Measurements from ENCODE around the gene CEP70. TPM values are rescaled to one million over a fixed set of nuclear protein-coding genes. Genes with fewer than 3 reads are reported as not detected.
A peak's percentile ranks its signal among the peaks of the same experiment; 100 is the strongest.

CEP70 gene
- polyA plus RNA-seq, 1 donor (not counting 4 experiments of a cell fraction or from before 2014, with no cell fraction given): 11.4 TPM

GRCh38 chr3:138450704-138451424 is 143.2 kb downstream of the CEP70 start:
- TF ChIP-seq CTCF (optimal IDR thresholded peaks at IDR 0.05 in 1 of 3, IDR thresholded peaks at IDR 0.05 in 1 of 3, conservative IDR thresholded peaks at IDR 0.05 in 1 of 3; ENCODE audit: extremely low read depth in 1 of 3, insufficient read depth in 2 of 3, low read length in 3 of 3) (peak in 1 of 3 experiments; percentile 15), EZH2 (IDR thresholded peaks at IDR 0.05; ENCODE audit: low read length) (no peak)
- no peak overlapping the region for H3K9ac ChIP-seq (ENCODE audit: control insufficient read depth, extremely low read depth, insufficient read depth, low read length)
- no peaks in the 10 kb centered on the region for H3K36me3 ChIP-seq (ENCODE audit: control insufficient read depth in 2 of 2, extremely low read depth in 1 of 2, insufficient read depth in 2 of 2, low read length in 2 of 2)
- H3K4me3 ChIP-seq (ENCODE audit: control insufficient read depth in 2 of 3, extremely low read depth in 1 of 3, insufficient read depth in 2 of 3, low read depth in 1 of 3, low read length in 3 of 3): no peak overlapping the region
- FAIRE-seq (no peak), DNase-seq (ENCODE audit: low read depth, low spot score) (no peak)
- no peak overlapping the region for H3K27ac ChIP-seq (ENCODE audit: control insufficient read depth, insufficient read depth, low read length)
- H3K9me1 ChIP-seq (ENCODE audit: control insufficient read depth, extremely low read depth, insufficient read depth, low read length): no peaks in the 10 kb centered on the region
- H3K79me2 ChIP-seq (ENCODE audit: control insufficient read depth, insufficient read depth, low read length): no peaks in the 10 kb centered on the region
- H3K27me3 ChIP-seq (ENCODE audit: control insufficient read depth, extremely low read depth, insufficient read depth, low read length): no peaks in the 10 kb centered on the region
- no peaks in the 10 kb centered on the region for H4K20me1 ChIP-seq (ENCODE audit: control insufficient read depth, extremely low read depth, insufficient read depth, low read length)
- dilution Hi-C loops (cut with MboI; ENCODE audit: extremely low pct_ligation_motif_present, low sequenced_read_pairs): no loop called here
- H3K4me1 ChIP-seq (ENCODE audit: control insufficient read depth, extremely low read depth, insufficient read depth, low read length): peaks cover 16% of the 10 kb centered on the region
- H3K4me2 ChIP-seq (ENCODE audit: control insufficient read depth, extremely low read depth, insufficient read depth, low read depth, low read length): no peak overlapping the region
- H3K9me3 ChIP-seq (ENCODE audit: control insufficient read depth, low read depth, low read length): no peaks in the 10 kb centered on the region
- no peak overlapping the region for H2AFZ ChIP-seq (ENCODE audit: control insufficient read depth, low read length)

GRCh38 chr3:138450181-138450580 is 143.9 kb downstream of the CEP70 start:
- no peak overlapping the region for H3K4me3 ChIP-seq (ENCODE audit: control insufficient read depth in 2 of 3, extremely low read depth in 1 of 3, insufficient read depth in 2 of 3, low read depth in 1 of 3, low read length in 3 of 3)

More at GRCh38 chr3:138450181-138450580, 143.9 kb downstream of the CEP70 start:
- H3K27me3 ChIP-seq (ENCODE audit: control insufficient read depth, extremely low read depth, insufficient read depth, low read length): no peaks in the 10 kb centered on the region
- H3K27ac ChIP-seq (ENCODE audit: control insufficient read depth, insufficient read depth, low read length): no peak overlapping the region
- no peak overlapping the region for H3K9ac ChIP-seq (ENCODE audit: control insufficient read depth, extremely low read depth, insufficient read depth, low read length)
- H3K9me1 ChIP-seq (ENCODE audit: control insufficient read depth, extremely low read depth, insufficient read depth, low read length): no peaks in the 10 kb centered on the region
- no peaks in the 10 kb centered on the region for H4K20me1 ChIP-seq (ENCODE audit: control insufficient read depth, extremely low read depth, insufficient read depth, low read length)
- FAIRE-seq (no peak), DNase-seq (ENCODE audit: low read depth, low spot score) (no peak)
- dilution Hi-C loops (cut with MboI; ENCODE audit: extremely low pct_ligation_motif_present, low sequenced_read_pairs): no loop called here
- H3K9me3 ChIP-seq (ENCODE audit: control insufficient read depth, low read depth, low read length): no peaks in the 10 kb centered on the region
- H3K4me1 ChIP-seq (ENCODE audit: control insufficient read depth, extremely low read depth, insufficient read depth, low read length): peaks cover 13% of the 10 kb centered on the region
- TF ChIP-seq EZH2 (IDR thresholded peaks at IDR 0.05; ENCODE audit: low read length): no peak
- TF ChIP-seq CTCF (optimal IDR thresholded peaks at IDR 0.05 in 1 of 3, IDR thresholded peaks at IDR 0.05 in 1 of 3, conservative IDR thresholded peaks at IDR 0.05 in 1 of 3; ENCODE audit: extremely low read depth in 1 of 3, insufficient read depth in 2 of 3, low read length in 3 of 3): no peak
- H2AFZ ChIP-seq (ENCODE audit: control insufficient read depth, low read length): no peak overlapping the region
- no peaks in the 10 kb centered on the region for H3K79me2 ChIP-seq (ENCODE audit: control insufficient read depth, insufficient read depth, low read length)
- no peak overlapping the region for H3K4me2 ChIP-seq (ENCODE audit: control insufficient read depth, extremely low read depth, insufficient read depth, low read depth, low read length)
- no peaks in the 10 kb centered on the region for H3K36me3 ChIP-seq (ENCODE audit: control insufficient read depth in 2 of 2, extremely low read depth in 1 of 2, insufficient read depth in 2 of 2, low read length in 2 of 2)
